Upper lobe of left lung (tissue), 4 donors: ENCODE results near the gene MYH1.

Experiments
- CTCF ChIP-seq, 6 experiments: fragments of 450-650 bp in 4 of 6; fragments of 200-600 bp in 2 of 6; sonication (generic) in 2 of 6; IDR thresholded peaks; one replicate each; pipeline ENCODE4 v1.5.1; 2016 to 2019; ENCODE audit warnings: antibody characterized with exemption in 6 of 6
- EP300 ChIP-seq, 4 donors: sonication (generic); formaldehyde crosslinking; IDR thresholded peaks; one replicate each; pipeline ENCODE4 v1.5.1; 2017; ENCODE audit warnings: antibody characterized with exemption in 4 of 4, control low read depth in 2 of 4
- POLR2A ChIP-seq, 4 donors: fragments of 450-650 bp; IDR thresholded peaks; one replicate each; pipeline ENCODE4 v1.5.1; 2016 to 2017; ENCODE audit warnings: antibody characterized with exemption in 4 of 4, mild to moderate bottlenecking in 2 of 4
- POLR2AphosphoS5 ChIP-seq, 2 donors: sonication (generic); formaldehyde crosslinking; IDR thresholded peaks; one replicate each; pipeline ENCODE4 v1.5.1; 2017; ENCODE audit warnings: antibody characterized with exemption in 2 of 2

GRCh38 chr17:10474536-10474935 is 43.8 kb downstream of the MYH1 start:
- no peak for TF ChIP-seq POLR2AphosphoS5 (IDR thresholded peaks at IDR 0.05)
- no peak for TF ChIP-seq CTCF (IDR thresholded peaks at IDR 0.05)
- TF ChIP-seq POLR2A (IDR thresholded peaks at IDR 0.05): no peak
- TF ChIP-seq EP300 (IDR thresholded peaks at IDR 0.05): no peak
